ENCODE data around the gene PDLIM1.
"Not testable (repeated sequence)": the region's sequence is repeated elsewhere in the genome, so short reads cannot be mapped to it uniquely, and the experiment has no call there.

Gene PDLIM1

GRCh38 chr10:95241533-95241932 lies 49.3 kb downstream of the PDLIM1 start:
- Histone ChIP-seq H3K36me3 (ENCODE audit: insufficient read depth, low read length) (peaks cover 42% of the 10 kb centered on the region), H3K9me3 (ENCODE audit: control insufficient read depth, insufficient read depth, low read length) (no peaks in the 10 kb centered on the region), H3K4me1 (ENCODE audit: insufficient read depth, low read length) (peaks cover 5% of the 10 kb centered on the region), H3K9ac (ENCODE audit: low read depth, low read length) (no peak overlapping the region)

GRCh38 chr10:95240811-95241210 lies 50.0 kb downstream of the PDLIM1 start:
- Histone ChIP-seq H3K9ac (ENCODE audit: low read depth, low read length) (no peak overlapping the region), H3K9me3 (ENCODE audit: control insufficient read depth, insufficient read depth, low read length) (no peaks in the 10 kb centered on the region), H3K4me1 (ENCODE audit: insufficient read depth, low read length) (peaks cover 12% of the 10 kb centered on the region), H3K36me3 (ENCODE audit: insufficient read depth, low read length) (peaks cover 39% of the 10 kb centered on the region)

DNA sequence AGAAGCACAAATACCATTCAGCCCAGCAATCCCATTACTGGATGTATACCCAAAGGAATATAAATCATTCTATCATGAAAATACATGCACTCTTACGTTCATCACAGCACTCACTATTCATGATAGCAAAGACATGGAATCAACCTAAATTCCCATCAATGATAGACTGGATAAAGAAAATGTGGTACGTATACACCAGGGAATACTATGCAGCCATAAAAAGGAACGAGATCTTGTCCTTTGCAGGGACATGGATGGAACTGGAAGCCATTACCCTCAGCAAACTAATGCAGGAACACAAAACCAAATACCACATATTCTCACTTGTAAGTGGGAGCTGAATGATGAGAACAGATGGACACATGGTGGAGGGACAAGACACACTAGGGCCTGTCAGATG lies 50.7 kb downstream of the PDLIM1 start:
- H3K9ac ChIP-seq (ENCODE audit: low read depth, low read length); H3K9me3 ChIP-seq (ENCODE audit: control insufficient read depth, insufficient read depth, low read length): not testable (repeated sequence)
- Histone ChIP-seq H3K36me3 (ENCODE audit: insufficient read depth, low read length) (peaks cover 35% of the 10 kb centered on the region), H3K4me1 (ENCODE audit: insufficient read depth, low read length) (peaks cover 16% of the 10 kb centered on the region)

GRCh38 chr10:95237376-95238170 lies 53.2 kb downstream of the PDLIM1 start:
- H3K36me3 ChIP-seq (ENCODE audit: insufficient read depth, low read length) = peaks cover 36% of the 10 kb centered on the region
- no peaks in the 10 kb centered on the region for H3K9me3 ChIP-seq (ENCODE audit: control insufficient read depth, insufficient read depth, low read length)
- H3K9ac ChIP-seq (ENCODE audit: low read depth, low read length) = no peak overlapping the region
- peaks cover 22% of the 10 kb centered on the region for H3K4me1 ChIP-seq (ENCODE audit: insufficient read depth, low read length)

GRCh38 chr10:95236068-95236903 lies 54.5 kb downstream of the PDLIM1 start:
- H3K9me3 ChIP-seq (ENCODE audit: control insufficient read depth, insufficient read depth, low read length) = no peaks in the 10 kb centered on the region
- H3K4me1 ChIP-seq (ENCODE audit: insufficient read depth, low read length) = peaks cover 27% of the 10 kb centered on the region
- peaks cover 27% of the 10 kb centered on the region for H3K36me3 ChIP-seq (ENCODE audit: insufficient read depth, low read length)
- H3K9ac ChIP-seq (ENCODE audit: low read depth, low read length) = no peak overlapping the region

- Histone ChIP-seq H3K9ac (ENCODE audit: low read depth, low read length) (no peak overlapping the region), H3K9me3 (ENCODE audit: control insufficient read depth, insufficient read depth, low read length) (no peaks in the 10 kb centered on the region), H3K36me3 (ENCODE audit: insufficient read depth, low read length) (peaks cover 21% of the 10 kb centered on the region), H3K4me1 (ENCODE audit: insufficient read depth, low read length) (peaks cover 27% of the 10 kb centered on the region)
These were observed 55.1 kb downstream of the PDLIM1 start for GRCh38 chr10:95235676-95236067.

- H3K36me3 ChIP-seq (ENCODE audit: insufficient read depth, low read length) = peaks cover 14% of the 10 kb centered on the region
These were observed 55.9 kb downstream of the PDLIM1 start for GRCh38 chr10:95234951-95235350.

DNA sequence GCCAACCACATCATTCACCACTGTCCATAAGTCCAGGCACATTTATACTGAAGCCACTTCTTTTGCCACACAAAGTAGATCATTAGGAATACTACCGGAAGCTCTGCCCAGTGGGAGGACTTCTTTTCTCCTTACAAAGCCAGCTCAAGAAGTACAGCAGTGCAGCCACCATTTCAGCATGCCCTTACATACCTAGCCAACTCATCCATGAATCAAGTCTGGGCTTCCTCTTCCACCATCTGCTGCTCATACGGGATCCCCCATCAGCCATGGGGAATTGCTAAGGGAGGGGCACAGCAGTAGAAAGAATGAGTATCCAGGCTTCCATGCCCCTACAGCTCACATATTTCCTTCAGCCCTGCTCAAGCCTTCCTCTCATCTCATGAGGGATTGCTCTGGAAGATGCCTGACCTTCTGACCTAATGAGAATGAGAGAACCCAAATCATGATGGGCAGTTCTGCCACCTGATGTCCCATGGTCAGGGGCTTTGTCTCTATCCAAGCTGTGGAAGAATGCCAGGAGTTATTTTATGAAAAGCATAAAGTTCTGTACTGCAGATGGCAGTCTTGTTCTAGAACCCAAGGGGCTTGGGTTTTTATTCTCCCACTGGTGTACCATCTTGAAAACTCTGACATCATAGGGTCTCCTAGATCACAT lies 57.3 kb downstream of the PDLIM1 start:
- H3K9ac ChIP-seq (ENCODE audit: low read depth, low read length) = no peak overlapping the region
- no peaks in the 10 kb centered on the region for H3K9me3 ChIP-seq (ENCODE audit: control insufficient read depth, insufficient read depth, low read length)
- H3K4me1 ChIP-seq (ENCODE audit: insufficient read depth, low read length) = peaks cover 35% of the 10 kb centered on the region
- H3K36me3 ChIP-seq (ENCODE audit: insufficient read depth, low read length) = peaks cover 11% of the 10 kb centered on the region

More at GRCh38 chr10:95234951-95235350, 55.9 kb downstream of the PDLIM1 start:
- H3K9ac ChIP-seq (ENCODE audit: low read depth, low read length) = no peak overlapping the region
- peaks cover 27% of the 10 kb centered on the region for H3K4me1 ChIP-seq (ENCODE audit: insufficient read depth, low read length)
- H3K9me3 ChIP-seq (ENCODE audit: control insufficient read depth, insufficient read depth, low read length) = no peaks in the 10 kb centered on the region

DNA sequence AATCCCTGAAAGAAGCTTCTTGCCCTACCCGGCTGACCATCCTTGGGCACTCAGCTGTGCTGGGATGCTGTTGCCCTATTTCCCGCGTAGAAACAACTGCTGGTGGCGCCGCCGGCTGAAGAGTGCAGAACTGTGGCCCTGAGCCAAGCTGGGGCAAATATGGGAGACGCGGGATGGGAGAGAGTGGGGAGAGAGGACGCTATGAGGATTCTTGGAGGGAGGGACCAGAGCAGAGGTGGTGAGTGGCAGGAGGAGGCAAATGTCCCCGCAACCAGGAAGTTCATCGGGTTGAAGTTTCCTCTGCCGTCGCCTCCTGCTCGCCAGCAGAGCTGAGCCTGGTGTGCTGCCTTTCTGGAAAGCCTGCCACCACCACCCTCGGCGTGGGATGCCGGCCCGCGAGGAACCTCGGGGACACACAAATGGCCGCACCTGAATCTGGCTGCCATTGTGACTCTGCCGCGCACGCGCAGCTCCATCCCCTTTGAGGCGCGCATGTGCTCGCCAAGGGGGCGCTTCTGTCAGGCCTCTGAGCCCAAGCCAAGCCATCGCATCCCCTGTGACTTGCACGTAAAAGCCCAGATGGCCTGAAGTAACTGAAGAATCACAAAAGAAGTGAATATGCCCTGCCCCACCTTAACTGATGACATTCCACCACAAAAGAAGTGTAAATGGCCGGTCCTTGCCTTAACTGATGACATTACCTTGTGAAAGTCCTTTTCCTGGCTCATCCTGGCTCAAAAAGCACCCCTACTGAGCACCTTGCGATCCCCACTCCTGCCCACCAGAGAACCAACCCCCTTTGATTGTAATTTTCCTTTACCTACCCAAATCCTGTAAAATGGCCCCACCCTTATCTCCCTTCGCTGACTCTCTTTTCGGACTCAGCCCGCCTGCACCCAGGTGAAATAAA lies 59.9 kb downstream of the PDLIM1 start:
- Histone ChIP-seq H3K36me3 (ENCODE audit: insufficient read depth, low read length) (0 out of 2 replicates have a peak, but pooled peaks cover 10% of the 10 kb centered on the region), H3K4me1 (ENCODE audit: insufficient read depth, low read length) (peaks cover 38% of the 10 kb centered on the region), H3K9ac (ENCODE audit: low read depth, low read length) (peak overlapping the region; percentile 94)
- H3K9me3 ChIP-seq (ENCODE audit: control insufficient read depth, insufficient read depth, low read length) = not testable (repeated sequence)

GRCh38 chr10:95229724-95230627 lies 60.8 kb downstream of the PDLIM1 start:
- Histone ChIP-seq H3K9me3 (ENCODE audit: control insufficient read depth, insufficient read depth, low read length) (no peaks in the 10 kb centered on the region), H3K9ac (ENCODE audit: low read depth, low read length) (peak overlapping the region; percentile 94), H3K36me3 (ENCODE audit: insufficient read depth, low read length) (peaks cover 12% of the 10 kb centered on the region; the same call in 1 of the 2 replicates), H3K4me1 (ENCODE audit: insufficient read depth, low read length) (peaks cover 31% of the 10 kb centered on the region)

DNA sequence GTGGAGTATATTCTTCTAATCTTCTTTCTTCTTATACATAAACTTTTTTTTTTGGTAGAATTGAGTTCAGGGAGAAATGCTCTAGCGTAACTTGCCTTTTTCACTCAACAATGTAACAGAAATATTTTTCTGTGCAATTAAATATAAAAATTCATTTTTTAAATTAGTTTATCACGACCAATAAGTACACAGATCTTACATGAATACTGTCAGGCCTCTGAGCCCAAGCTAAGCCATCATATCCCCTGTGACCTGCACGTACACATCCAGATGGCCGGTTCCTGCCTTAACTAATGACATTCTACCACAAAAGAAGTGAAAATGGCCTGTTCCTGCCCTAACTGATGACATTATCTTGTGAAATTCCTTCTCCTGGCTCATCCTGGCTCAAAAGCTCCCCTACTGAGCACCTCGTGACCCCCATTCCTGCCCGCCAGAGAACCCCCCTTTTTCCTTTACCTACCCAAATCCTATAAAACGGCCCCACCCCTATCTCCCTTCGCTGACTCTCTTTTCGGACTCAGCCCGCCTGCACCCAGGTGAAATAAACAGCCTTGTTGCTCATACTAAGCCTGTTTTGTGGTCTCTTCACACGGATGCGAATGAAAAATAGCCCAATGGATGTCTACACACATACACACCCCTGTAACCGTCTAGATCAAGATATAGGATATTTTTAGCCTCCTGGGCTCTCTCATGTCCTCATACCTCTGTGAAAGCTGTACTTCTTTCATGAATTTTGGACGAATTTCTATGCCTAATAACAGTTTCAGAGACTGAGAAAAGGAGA lies 61.7 kb downstream of the PDLIM1 start:
- Histone ChIP-seq H3K9ac (ENCODE audit: low read depth, low read length) (peak overlapping the region; percentile 94), H3K36me3 (ENCODE audit: insufficient read depth, low read length) (peaks cover 16% of the 10 kb centered on the region; the same call in 1 of the 2 replicates), H3K4me1 (ENCODE audit: insufficient read depth, low read length) (peaks cover 28% of the 10 kb centered on the region)
- H3K9me3 ChIP-seq (ENCODE audit: control insufficient read depth, insufficient read depth, low read length) = not testable (repeated sequence)

DNA sequence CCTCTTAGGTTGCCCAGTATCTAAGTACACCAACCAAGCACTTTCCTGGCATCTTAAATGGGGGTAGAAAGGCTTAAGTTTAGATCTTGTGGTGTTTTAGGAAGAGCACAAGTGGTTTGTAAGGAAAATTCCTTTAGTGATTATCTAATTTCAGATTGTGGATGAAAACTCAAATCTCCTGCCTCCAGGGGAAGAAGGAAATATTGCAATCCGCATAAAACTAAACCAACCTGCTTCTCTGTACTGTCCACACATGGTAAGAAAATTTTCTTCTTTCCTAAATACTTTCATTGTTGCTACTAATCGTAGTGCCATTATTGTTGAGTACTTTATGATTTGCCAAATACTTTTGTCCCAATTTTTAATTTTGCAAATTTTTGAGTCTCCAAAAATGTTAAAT lies 65.7 kb downstream of the PDLIM1 start:
- peaks cover 14% of the 10 kb centered on the region; the same call in 1 of the 2 replicates for H3K36me3 ChIP-seq (ENCODE audit: insufficient read depth, low read length)
- H3K9ac ChIP-seq (ENCODE audit: low read depth, low read length) = no peak overlapping the region
- H3K9me3 ChIP-seq (ENCODE audit: control insufficient read depth, insufficient read depth, low read length) = no peaks in the 10 kb centered on the region
- peaks cover 26% of the 10 kb centered on the region for H3K4me1 ChIP-seq (ENCODE audit: insufficient read depth, low read length)

Data from ES-I3 (cell line).